ENCODE data around the gene FLAD1. TPM values are rescaled to one million over a fixed set of nuclear protein-coding genes. Genes with fewer than 3 reads are reported as not detected.

FLAD1 gene
- total and polyA plus RNA-seq, 2 of the 8 experiments (the other 6 are each of a cell fraction or from before 2014, with no cell fraction given): 104 to 143 TPM

DNA sequence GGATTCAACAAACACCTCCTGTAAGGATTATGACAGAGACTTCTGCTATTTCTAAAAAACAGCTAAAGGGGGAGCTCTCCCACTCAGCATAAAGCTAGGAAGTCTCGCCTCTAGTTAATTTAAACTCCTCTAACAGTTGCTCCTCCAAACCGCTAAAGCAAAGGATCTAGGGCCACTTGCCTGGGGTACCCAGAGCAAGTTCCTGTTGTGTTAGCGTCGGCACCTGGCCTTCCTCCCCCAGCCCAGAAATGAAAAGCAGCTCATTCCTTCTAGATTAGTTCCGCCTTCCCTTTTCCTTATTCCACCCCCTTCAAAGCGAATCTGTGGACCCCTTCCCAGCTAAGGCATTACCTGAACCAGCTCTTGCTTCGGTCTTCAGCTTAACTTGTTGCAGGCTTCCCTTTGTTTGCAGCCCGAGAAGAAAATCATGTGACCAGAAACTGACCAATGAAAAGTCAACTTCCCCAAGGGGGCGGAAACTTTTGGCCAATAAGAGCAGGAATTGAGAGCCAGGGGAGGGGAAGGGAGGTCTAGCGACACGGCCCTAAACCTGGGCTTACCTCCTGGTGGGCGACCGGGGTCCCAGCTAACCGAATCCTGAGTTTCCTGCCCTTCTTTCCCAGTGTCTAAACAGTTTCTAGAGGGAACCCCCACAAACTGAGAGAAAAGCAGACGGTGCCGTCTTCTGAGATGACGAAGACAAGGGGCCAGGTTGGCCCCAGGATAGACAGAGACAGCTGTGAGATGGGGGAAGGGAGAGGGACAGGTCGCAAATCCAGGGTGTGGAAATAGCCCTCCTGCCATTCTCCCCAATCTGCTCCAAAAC, 27.2 kb upstream of the FLAD1 start, which contains the start of gene PBXIP1 (continued):
- TF ChIP-seq NANOG (IDR thresholded peaks at IDR 0.05; ENCODE audit: insufficient read depth, low read depth, low read length, poor library complexity, severe bottlenecking) (no peak), SAP30 (IDR thresholded peaks at IDR 0.05; ENCODE audit: insufficient read depth, insufficient replicate concordance, low read length) (peak; percentile 17), TBP (IDR thresholded peaks at IDR 0.05; ENCODE audit: low read depth, low read length) (peak; percentile 65; the same call in 1 of the 2 replicates), SP4 (IDR thresholded peaks at IDR 0.05; ENCODE audit: low read length) (peak; percentile 88; the same call in 1 of the 2 replicates), CHD2 (IDR thresholded peaks at IDR 0.05; ENCODE audit: low read length) (peak; percentile 15; the same call in 1 of the 2 replicates), KDM4A (IDR thresholded peaks at IDR 0.05; ENCODE audit: low read depth, low read length, severe bottlenecking) (peak; percentile 52), PHF8 (conservative IDR thresholded peaks at IDR 0.05; ENCODE audit: low read depth, low read length) (peak; percentile 33; the same call in 1 of the 2 replicates), TAF1 (IDR thresholded peaks at IDR 0.05; ENCODE audit: low read depth, low read length) (peak; percentile 65)
- TF ChIP-seq, protein P1, sequence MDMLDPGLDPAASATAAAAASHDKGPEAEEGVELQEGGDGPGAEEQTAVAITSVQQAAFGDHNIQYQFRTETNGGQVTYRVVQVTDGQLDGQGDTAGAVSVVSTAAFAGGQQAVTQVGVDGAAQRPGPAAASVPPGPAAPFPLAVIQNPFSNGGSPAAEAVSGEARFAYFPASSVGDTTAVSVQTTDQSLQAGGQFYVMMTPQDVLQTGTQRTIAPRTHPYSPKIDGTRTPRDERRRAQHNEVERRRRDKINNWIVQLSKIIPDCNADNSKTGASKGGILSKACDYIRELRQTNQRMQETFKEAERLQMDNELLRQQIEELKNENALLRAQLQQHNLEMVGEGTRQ (IDR thresholded peaks at IDR 0.05; ENCODE audit: low read length): peak; percentile 74

Data from H1 (cell line).